HCT116 (cell line): ENCODE data around the gene ZNF8. TPM values are rescaled to one million over a fixed set of nuclear protein-coding genes. Genes with fewer than 3 reads are reported as not detected.

Experiments
- ATAC-seq: fragments of 200-7000 bp; cut with Tn5 transposase; 2 replicates; pipeline ENCODE4 v1.9.1; 2020; ENCODE audit warnings: mild to moderate bottlenecking, moderate library complexity
- BruUV-seq: library from RNA; stranded (reverse); fragments of 400-500 nt; replicated peaks from 2 replicates; lab custom pipeline; 2021; lab: Mats Ljungman, UMichigan
- CTCF ChIA-PET: fragments of 300-600 bp; sonication (Branson Sonifier 250); formaldehyde crosslinking; loops from one replicate; lab custom pipeline; 2021; ENCODE audit warnings: antibody characterized with exemption; lab: Charles Lee
- POLR2A ChIA-PET: fragments of 300-600, 350-600 bp; sonication (Branson Sonifier 250); formaldehyde crosslinking; loops from one replicate; lab custom pipeline; 2021; ENCODE audit warnings: antibody characterized with exemption; lab: Charles Lee
- RAD21 ChIA-PET, 2 experiments: fragments of 300-600 bp; sonication (Branson Sonifier 250); formaldehyde crosslinking; loops; one replicate each; lab custom pipeline; 2023; ENCODE audit warnings: low total read pairs in 2 of 2; ENCODE audit not compliant: uncharacterized antibody in 2 of 2, unreplicated experiment in 2 of 2, low non-redundant PET in 1 of 2; lab: Charles Lee
- DNase-seq: peaks from one replicate; pipeline ENCODE4 v3.0.0-alpha.2; 2010; ENCODE audit warnings: low read depth, low spot score
- H2AFZ ChIP-seq: fragments of 200-600 bp; shearing (Covaris generic), sonication (generic); 2 replicates; pipeline ENCODE4 v1.6.1; 2017; ENCODE audit warnings: low read depth, mixed run types, mixed read lengths, antibody characterized with exemption, low read length; ENCODE audit not compliant: poor library complexity, severe bottlenecking
- H3K27ac ChIP-seq: 2 replicates; pipeline ENCODE4 v1.5.1; 2012; ENCODE audit warnings: low read depth, low read length
- H3K27me3 ChIP-seq: fragments of 200-600 bp; sonication (generic); 2 replicates; pipeline ENCODE4 v1.6.1; 2016; ENCODE audit warnings: mixed run types, low read length, mixed read lengths; ENCODE audit not compliant: insufficient read depth
- H3K36me3 ChIP-seq, 2 experiments: fragments of 200-500 bp in 1 of 2; fragments of 200-600 bp in 1 of 2; sonication (Bioruptor generic) in 1 of 2; sonication (generic) in 1 of 2; 2 replicates each; pipeline versions ENCODE4 v1.5.1 to v1.6.1; 2014 to 2016; ENCODE audit warnings: low read length in 2 of 2, inconsistent platforms in 1 of 2, mixed read lengths in 1 of 2, mixed run types in 1 of 2; ENCODE audit not compliant: insufficient read depth in 2 of 2, control insufficient read depth in 1 of 2
- H3K4me1 ChIP-seq, 2 experiments: fragments of 200-600 bp in 1 of 2; sonication (generic) in 1 of 2; 2 replicates each; pipeline versions ENCODE4 v1.5.1 to v1.6.1; 2012 to 2017; ENCODE audit warnings: low read length in 2 of 2, inconsistent platforms in 1 of 2, mild to moderate bottlenecking in 1 of 2, mixed read lengths in 1 of 2, mixed run types in 1 of 2, moderate library complexity in 1 of 2; ENCODE audit not compliant: insufficient read depth in 2 of 2, control insufficient read depth in 1 of 2
- H3K4me2 ChIP-seq: fragments of 200-600 bp; sonication (generic); 2 replicates; pipeline ENCODE4 v1.6.1; 2017; ENCODE audit warnings: mixed run types, low read length, mixed read lengths
- H3K4me3 ChIP-seq, 2 experiments: fragments of 200-600 bp in 1 of 2; sonication (generic) in 1 of 2; replicated peaks in 1 of 2; 2 replicates each; pipeline ENCODE4 v1.5.1; 2011 to 2016; ENCODE audit warnings: low read length in 2 of 2, control low read depth in 1 of 2, low read depth in 1 of 2, mild to moderate bottlenecking in 1 of 2, mixed read lengths in 1 of 2, mixed run types in 1 of 2
- H3K79me2 ChIP-seq: fragments of 200-600 bp; sonication (generic); 2 replicates; pipeline ENCODE4 v1.6.1; 2017; ENCODE audit warnings: mild to moderate bottlenecking, mixed run types, low read length, moderate library complexity, mixed read lengths; ENCODE audit not compliant: insufficient read depth
- H3K9ac ChIP-seq: fragments of 200-600 bp; sonication (generic); 2 replicates; pipeline ENCODE4 v1.6.1; 2016; ENCODE audit warnings: low read length, mixed read lengths
- H3K9me2 ChIP-seq: fragments of 200-600 bp; sonication (generic), shearing (Covaris generic); 2 replicates; pipeline ENCODE4 v1.6.1; 2017; ENCODE audit warnings: mixed run types, mild to moderate bottlenecking, moderate library complexity; ENCODE audit not compliant: insufficient read depth
- H3K9me3 ChIP-seq, 2 experiments: fragments of 200-500 bp in 1 of 2; fragments of 200-600 bp in 1 of 2; sonication (Bioruptor generic) in 1 of 2; sonication (generic) in 1 of 2; 2 replicates each; pipeline ENCODE4 v1.6.1; 2014 to 2017; ENCODE audit warnings: low read length in 2 of 2, mixed read lengths in 2 of 2, inconsistent platforms in 1 of 2, low read depth in 1 of 2, mild to moderate bottlenecking in 1 of 2, mixed run types in 1 of 2, moderate library complexity in 1 of 2; ENCODE audit not compliant: control insufficient read depth in 1 of 2, insufficient read depth in 1 of 2
- H4K20me1 ChIP-seq: fragments of 200-600 bp; sonication (generic), shearing (Covaris generic); 2 replicates; pipeline ENCODE4 v1.6.1; 2017; ENCODE audit warnings: mixed run types, mild to moderate bottlenecking, moderate library complexity; ENCODE audit not compliant: insufficient read depth
- CBX3 ChIP-seq: IDR thresholded peaks from 2 replicates; pipeline ENCODE4 v1.6.1; 2012; ENCODE audit warnings: low read depth
- EGR1 ChIP-seq: IDR thresholded peaks from 2 replicates; pipeline ENCODE4 v1.6.1; 2012; ENCODE audit warnings: low read depth
- JUND ChIP-seq: IDR thresholded peaks from 2 replicates; pipeline ENCODE4 v1.6.1; 2012
- POLR2AphosphoS5 ChIP-seq: IDR thresholded peaks from 2 replicates; pipeline ENCODE4 v1.6.1; 2011; ENCODE audit warnings: mild to moderate bottlenecking, low read depth, low read length, moderate library complexity
- RAD21 ChIP-seq: IDR thresholded peaks from 2 replicates; pipeline ENCODE4 v1.6.1; 2012; ENCODE audit warnings: low read depth, mild to moderate bottlenecking
- intact Hi-C: fragments of 100-400 bp; cut with micrococcal nuclease; formaldehyde crosslinking; loops from 2 replicates; pipeline ENCODE4 v1.10.0; 2022
- total RNA-seq: library from RNA; stranded (reverse); gene quantifications from one replicate; pipeline ENCODE4 v1.2.1, GENCODE V29; 2021; ENCODE audit not compliant: unreplicated experiment
- TF ChIP-seq, protein P1 (sequence below): IDR thresholded peaks from 2 replicates; pipeline ENCODE4 v1.6.1; 2011; ENCODE audit warnings: mild to moderate bottlenecking, low read length, moderate library complexity; ENCODE audit not compliant: insufficient replicate concordance; ENCODE audit errors: extremely low read depth
- TF ChIP-seq, protein P2 (sequence below): IDR thresholded peaks from 2 replicates; pipeline ENCODE4 v1.6.1; 2012
- TF ChIP-seq, protein P3 (sequence below), 3 experiments: fragments of 200-600 bp in 1 of 3; sonication (generic) in 1 of 3; IDR thresholded peaks in 2 of 3; conservative IDR thresholded peaks in 1 of 3; 2 replicates each; pipeline ENCODE4 v1.5.1; 2012 to 2017; ENCODE audit warnings: low read depth in 2 of 3, low read length in 2 of 3, antibody characterized with exemption in 1 of 3, borderline replicate concordance in 1 of 3, control low read depth in 1 of 3, mild to moderate bottlenecking in 1 of 3, mixed read lengths in 1 of 3, mixed run types in 1 of 3, moderate library complexity in 1 of 3; ENCODE audit not compliant: insufficient read depth in 1 of 3
- TF ChIP-seq, protein P4 (sequence below): IDR thresholded peaks from 2 replicates; pipeline ENCODE4 v1.6.1; 2012; ENCODE audit warnings: low read depth

ZNF8 gene
- total RNA-seq, 1 experiment from 2014 or later = 6.4 TPM

DNA sequence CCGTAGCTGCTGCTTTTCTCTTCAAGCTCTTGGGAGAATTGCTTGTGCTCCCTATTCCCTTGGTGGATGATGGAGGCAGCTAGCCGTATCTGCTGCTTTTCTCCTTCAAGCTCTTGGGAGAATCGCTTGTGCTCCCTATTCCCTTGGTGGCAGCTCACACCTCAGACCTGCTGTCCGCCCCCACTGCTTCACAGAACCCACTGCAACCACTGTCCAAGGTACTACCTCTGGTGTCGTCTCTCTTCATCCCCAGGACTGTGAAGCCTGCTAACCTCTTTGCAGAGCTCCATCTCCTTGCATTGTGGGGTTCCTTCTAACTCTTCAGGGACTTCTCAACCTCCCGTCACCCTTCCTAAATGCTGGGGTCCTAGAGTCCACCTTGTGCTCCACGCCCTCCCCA, 21.9 kb downstream of the ZNF8 start:
- Histone ChIP-seq H3K27ac (no peak overlapping the region), H3K4me3 (no peak overlapping the region), H3K9me3 (peaks cover 5 to 10% of the 10 kb centered on the region in 2 experiments; a peak in 2 of 4 replicates), H3K79me2 (peaks cover 9% of the 10 kb centered on the region; the same call in 1 of the 2 replicates), H3K36me3 (peaks cover 8 to 17% of the 10 kb centered on the region in 2 experiments), H3K4me2 (no peak overlapping the region), H3K9me2 (no peaks in the 10 kb centered on the region), H3K4me1 (peaks cover 0 to 9% of the 10 kb centered on the region in 2 experiments; a peak in 1 of 4 replicates), H4K20me1 (no peaks in the 10 kb centered on the region), H2AFZ (no peak overlapping the region), H3K9ac (no peak overlapping the region), H3K27me3 (no peaks in the 10 kb centered on the region)
- CTCF ChIA-PET = no interaction called here
- RAD21 ChIA-PET = no interaction called here
- intact Hi-C loops = no loop called here
- BruUV-seq = no TSS peak
- TF ChIP-seq, protein P1, sequence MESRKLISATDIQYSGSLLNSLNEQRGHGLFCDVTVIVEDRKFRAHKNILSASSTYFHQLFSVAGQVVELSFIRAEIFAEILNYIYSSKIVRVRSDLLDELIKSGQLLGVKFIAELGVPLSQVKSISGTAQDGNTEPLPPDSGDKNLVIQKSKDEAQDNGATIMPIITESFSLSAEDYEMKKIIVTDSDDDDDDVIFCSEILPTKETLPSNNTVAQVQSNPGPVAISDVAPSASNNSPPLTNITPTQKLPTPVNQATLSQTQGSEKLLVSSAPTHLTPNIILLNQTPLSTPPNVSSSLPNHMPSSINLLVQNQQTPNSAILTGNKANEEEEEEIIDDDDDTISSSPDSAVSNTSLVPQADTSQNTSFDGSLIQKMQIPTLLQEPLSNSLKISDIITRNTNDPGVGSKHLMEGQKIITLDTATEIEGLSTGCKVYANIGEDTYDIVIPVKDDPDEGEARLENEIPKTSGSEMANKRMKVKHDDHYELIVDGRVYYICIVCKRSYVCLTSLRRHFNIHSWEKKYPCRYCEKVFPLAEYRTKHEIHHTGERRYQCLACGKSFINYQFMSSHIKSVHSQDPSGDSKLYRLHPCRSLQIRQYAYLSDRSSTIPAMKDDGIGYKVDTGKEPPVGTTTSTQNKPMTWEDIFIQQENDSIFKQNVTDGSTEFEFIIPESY = no peak
- TF ChIP-seq, protein P2, sequence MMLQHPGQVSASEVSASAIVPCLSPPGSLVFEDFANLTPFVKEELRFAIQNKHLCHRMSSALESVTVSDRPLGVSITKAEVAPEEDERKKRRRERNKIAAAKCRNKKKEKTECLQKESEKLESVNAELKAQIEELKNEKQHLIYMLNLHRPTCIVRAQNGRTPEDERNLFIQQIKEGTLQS = no peak
- TF ChIP-seq RAD21 (no peak), CBX3 (no peak), EGR1 (no peak), JUND (no peak), POLR2AphosphoS5 (no peak)
- TF ChIP-seq, protein P3, sequence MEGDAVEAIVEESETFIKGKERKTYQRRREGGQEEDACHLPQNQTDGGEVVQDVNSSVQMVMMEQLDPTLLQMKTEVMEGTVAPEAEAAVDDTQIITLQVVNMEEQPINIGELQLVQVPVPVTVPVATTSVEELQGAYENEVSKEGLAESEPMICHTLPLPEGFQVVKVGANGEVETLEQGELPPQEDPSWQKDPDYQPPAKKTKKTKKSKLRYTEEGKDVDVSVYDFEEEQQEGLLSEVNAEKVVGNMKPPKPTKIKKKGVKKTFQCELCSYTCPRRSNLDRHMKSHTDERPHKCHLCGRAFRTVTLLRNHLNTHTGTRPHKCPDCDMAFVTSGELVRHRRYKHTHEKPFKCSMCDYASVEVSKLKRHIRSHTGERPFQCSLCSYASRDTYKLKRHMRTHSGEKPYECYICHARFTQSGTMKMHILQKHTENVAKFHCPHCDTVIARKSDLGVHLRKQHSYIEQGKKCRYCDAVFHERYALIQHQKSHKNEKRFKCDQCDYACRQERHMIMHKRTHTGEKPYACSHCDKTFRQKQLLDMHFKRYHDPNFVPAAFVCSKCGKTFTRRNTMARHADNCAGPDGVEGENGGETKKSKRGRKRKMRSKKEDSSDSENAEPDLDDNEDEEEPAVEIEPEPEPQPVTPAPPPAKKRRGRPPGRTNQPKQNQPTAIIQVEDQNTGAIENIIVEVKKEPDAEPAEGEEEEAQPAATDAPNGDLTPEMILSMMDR (IDR thresholded peaks at IDR 0.05 in 2 of 3, conservative IDR thresholded peaks at IDR 0.05 in 1 of 3; ENCODE audit: borderline replicate concordance in 1 of 3, insufficient read depth in 1 of 3, low read depth in 2 of 3, low read length in 2 of 3) = no peak
- TF ChIP-seq, protein P4, sequence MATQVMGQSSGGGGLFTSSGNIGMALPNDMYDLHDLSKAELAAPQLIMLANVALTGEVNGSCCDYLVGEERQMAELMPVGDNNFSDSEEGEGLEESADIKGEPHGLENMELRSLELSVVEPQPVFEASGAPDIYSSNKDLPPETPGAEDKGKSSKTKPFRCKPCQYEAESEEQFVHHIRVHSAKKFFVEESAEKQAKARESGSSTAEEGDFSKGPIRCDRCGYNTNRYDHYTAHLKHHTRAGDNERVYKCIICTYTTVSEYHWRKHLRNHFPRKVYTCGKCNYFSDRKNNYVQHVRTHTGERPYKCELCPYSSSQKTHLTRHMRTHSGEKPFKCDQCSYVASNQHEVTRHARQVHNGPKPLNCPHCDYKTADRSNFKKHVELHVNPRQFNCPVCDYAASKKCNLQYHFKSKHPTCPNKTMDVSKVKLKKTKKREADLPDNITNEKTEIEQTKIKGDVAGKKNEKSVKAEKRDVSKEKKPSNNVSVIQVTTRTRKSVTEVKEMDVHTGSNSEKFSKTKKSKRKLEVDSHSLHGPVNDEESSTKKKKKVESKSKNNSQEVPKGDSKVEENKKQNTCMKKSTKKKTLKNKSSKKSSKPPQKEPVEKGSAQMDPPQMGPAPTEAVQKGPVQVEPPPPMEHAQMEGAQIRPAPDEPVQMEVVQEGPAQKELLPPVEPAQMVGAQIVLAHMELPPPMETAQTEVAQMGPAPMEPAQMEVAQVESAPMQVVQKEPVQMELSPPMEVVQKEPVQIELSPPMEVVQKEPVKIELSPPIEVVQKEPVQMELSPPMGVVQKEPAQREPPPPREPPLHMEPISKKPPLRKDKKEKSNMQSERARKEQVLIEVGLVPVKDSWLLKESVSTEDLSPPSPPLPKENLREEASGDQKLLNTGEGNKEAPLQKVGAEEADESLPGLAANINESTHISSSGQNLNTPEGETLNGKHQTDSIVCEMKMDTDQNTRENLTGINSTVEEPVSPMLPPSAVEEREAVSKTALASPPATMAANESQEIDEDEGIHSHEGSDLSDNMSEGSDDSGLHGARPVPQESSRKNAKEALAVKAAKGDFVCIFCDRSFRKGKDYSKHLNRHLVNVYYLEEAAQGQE = no peak; the same call in 1 of the 2 replicates
- DNase-seq (no peak), ATAC-seq (no peak)
- POLR2A ChIA-PET = no interaction called here
